A673 (cell line): ENCODE measurements around the gene EVI2B. TPM values are rescaled to one million over a fixed set of nuclear protein-coding genes. Genes with fewer than 3 reads are reported as not detected.
"Not testable (repeated sequence)": the region's sequence is repeated elsewhere in the genome, so short reads cannot be mapped to it uniquely, and the experiment has no call there.

Source experiments
- BruUV-seq: library from RNA; stranded (reverse); fragments of 400-500 nt; replicated peaks from 2 replicates; lab custom pipeline; 2021; lab: Mats Ljungman, UMichigan
- CTCF ChIA-PET: fragments of 300-600 bp; sonication (Branson Sonifier 250); formaldehyde crosslinking; loops from one replicate; lab custom pipeline; 2022; ENCODE audit warnings: antibody characterized with exemption; lab: Charles Lee
- POLR2A ChIA-PET: fragments of 300-600 bp; sonication (Branson Sonifier 250); formaldehyde crosslinking; loops from one replicate; lab custom pipeline; 2022; ENCODE audit warnings: antibody characterized with exemption; ENCODE audit not compliant: low non-redundant PET; lab: Charles Lee
- DNase-seq: peaks from one replicate; pipeline ENCODE4 v3.0.0-alpha.2; 2015; ENCODE audit warnings: low spot score
- H3K27ac ChIP-seq: fragments of 200-600 bp; sonication (generic); 2 replicates; pipeline ENCODE4 v1.5.1; 2016; ENCODE audit warnings: mixed run types, low read depth, mild to moderate bottlenecking, mixed read lengths, antibody characterized with exemption, low read length; ENCODE audit not compliant: poor library complexity, severe bottlenecking
- H3K27me3 ChIP-seq: fragments of 200-600 bp; sonication (generic); replicated peaks from 2 replicates; pipeline ENCODE4 v1.6.1; 2017; ENCODE audit warnings: mixed run types, low read depth, mild to moderate bottlenecking, mixed read lengths, antibody characterized with exemption, low read length; ENCODE audit not compliant: insufficient read depth, poor library complexity
- H3K36me3 ChIP-seq: fragments of 200-600 bp; sonication (generic); 2 replicates; pipeline ENCODE4 v1.6.1; 2016; ENCODE audit warnings: mixed run types, mild to moderate bottlenecking, mixed read lengths, antibody characterized with exemption, low read length; ENCODE audit not compliant: insufficient read depth, poor library complexity, severe bottlenecking
- H3K4me1 ChIP-seq: fragments of 200-600 bp; sonication (generic); 2 replicates; pipeline ENCODE4 v1.6.1; 2017; ENCODE audit warnings: mixed run types, mild to moderate bottlenecking, mixed read lengths, antibody characterized with exemption, low read length; ENCODE audit not compliant: insufficient read depth, poor library complexity, severe bottlenecking
- H3K4me3 ChIP-seq: fragments of 200-600 bp; sonication (generic); 2 replicates; pipeline ENCODE4 v1.5.1; 2016; ENCODE audit warnings: low read depth, mixed run types, mild to moderate bottlenecking, mixed read lengths, low read length; ENCODE audit not compliant: poor library complexity, severe bottlenecking
- H3K9me3 ChIP-seq: fragments of 200-600 bp; sonication (generic); 2 replicates; pipeline ENCODE4 v1.6.1; 2016; ENCODE audit warnings: mixed run types, low read depth, mild to moderate bottlenecking, mixed read lengths, antibody characterized with exemption, low read length; ENCODE audit not compliant: poor library complexity, severe bottlenecking
- CTCF ChIP-seq: fragments of 300-800, 200-600 bp; sonication (generic); conservative IDR thresholded peaks from 2 replicates; pipeline ENCODE4 v1.5.1; 2017; ENCODE audit warnings: low read depth, mild to moderate bottlenecking, antibody characterized with exemption, low read length, moderate library complexity, mixed read lengths
- EZH2 ChIP-seq: fragments of 200-600 bp; sonication (generic); IDR thresholded peaks from 2 replicates; pipeline ENCODE4 v1.6.1; 2017; ENCODE audit warnings: borderline replicate concordance, low read depth, mild to moderate bottlenecking, mixed read lengths, antibody characterized with exemption, low read length; ENCODE audit not compliant: poor library complexity, severe bottlenecking
- intact Hi-C: fragments of 100-400 bp; cut with micrococcal nuclease; formaldehyde crosslinking; loops from one replicate; pipeline ENCODE4 v1.10.0; 2022; ENCODE audit not compliant: unreplicated experiment
- total RNA-seq: library from RNA; stranded (reverse); gene quantifications from 2 replicates; pipeline ENCODE4 v1.2.3, GENCODE V29; 2021

EVI2B gene
- total RNA-seq, 1 experiment from 2014 or later = 0.92 TPM

DNA sequence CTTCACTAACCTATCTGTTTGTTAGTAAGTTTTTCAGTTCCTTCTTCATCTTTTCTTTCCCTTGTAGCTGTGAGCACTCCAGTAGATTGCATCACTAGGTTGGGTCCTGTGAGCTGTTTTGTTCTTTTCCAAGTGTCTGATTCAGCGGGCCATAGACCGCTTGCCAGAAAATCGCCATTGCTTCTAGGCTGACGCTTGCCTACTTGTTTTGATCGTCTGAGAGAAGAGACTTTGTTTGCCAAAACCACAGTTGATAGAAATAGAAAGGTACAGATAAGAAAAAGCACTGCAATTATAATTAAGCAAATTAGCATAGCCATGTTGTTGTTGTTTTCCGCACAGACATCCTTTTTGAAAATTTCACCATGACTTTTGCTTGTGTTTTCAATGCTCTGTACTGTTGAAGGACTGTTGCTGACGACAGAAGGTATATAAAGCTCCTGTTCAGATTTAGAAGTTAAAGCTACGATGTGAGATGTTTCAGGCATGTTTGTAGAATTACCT, 4.5 kb upstream of the EVI2B start:
- intact Hi-C loops = loop anchor here (10.0 kb wide), 1 partner anchor 64 kb away; no protein-coding TSS in a partner anchor
- no peaks in the 10 kb centered on the region for H3K9me3 ChIP-seq
- H3K36me3 ChIP-seq = no peaks in the 10 kb centered on the region
- no peak overlapping the region for H3K27ac ChIP-seq
- no peaks in the 10 kb centered on the region for H3K27me3 ChIP-seq
- H3K4me3 ChIP-seq = no peak overlapping the region
- peaks cover 6% of the 10 kb centered on the region for H3K4me1 ChIP-seq
- ChIA-PET CTCF (no interaction called here), POLR2A (no interaction called here)
- DNase-seq = no peak
- TF ChIP-seq CTCF (no peak), EZH2 (no peak)
- BruUV-seq = no TSS peak

DNA sequence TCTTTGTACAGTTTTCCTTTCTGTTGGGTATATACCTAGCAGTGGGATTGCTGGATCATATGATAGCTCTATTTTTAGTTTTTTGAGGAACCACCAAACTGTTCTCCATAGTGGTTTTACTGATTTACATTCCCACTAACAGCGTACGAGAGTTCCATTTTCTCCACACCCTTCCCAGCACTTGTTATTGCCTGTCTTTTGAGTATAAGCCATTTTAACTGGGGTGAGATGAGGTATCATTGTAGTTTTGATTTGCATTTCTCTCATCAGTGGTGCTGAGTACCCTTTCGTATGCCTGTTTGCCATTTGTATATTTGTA, 887 bp upstream of the EVI2B start:
- ChIA-PET CTCF (no interaction called here), POLR2A (no interaction called here)
- H3K9me3 ChIP-seq = no peaks in the 10 kb centered on the region

DNA sequence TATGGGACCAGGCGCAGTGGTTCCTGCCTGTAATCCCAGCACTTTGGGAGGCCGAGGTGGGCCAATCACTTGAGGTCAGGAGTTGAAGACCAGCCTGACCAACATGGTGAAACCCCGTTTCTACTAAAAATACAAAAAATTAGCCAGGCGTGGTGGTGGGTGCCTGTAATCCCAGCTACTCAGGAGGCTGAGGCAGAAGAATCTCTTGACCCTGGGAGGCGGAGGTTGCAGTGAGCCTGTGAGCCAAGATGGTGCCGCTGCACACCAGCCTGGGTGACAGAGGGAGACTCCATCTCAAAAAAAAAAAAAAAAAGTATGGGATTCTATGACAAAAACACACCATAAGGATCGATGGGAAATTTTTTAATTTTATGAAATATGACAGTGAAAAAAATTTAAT, 1.6 kb downstream of the EVI2B start:
- BruUV-seq, H3K27ac ChIP-seq, H3K4me3 ChIP-seq, H3K27me3 ChIP-seq, H3K9me3 ChIP-seq, CTCF ChIA-PET, POLR2A ChIA-PET, H3K4me1 ChIP-seq, DNase-seq, H3K36me3 ChIP-seq: not testable (repeated sequence)
- intact Hi-C loops = loop anchor here (10.0 kb wide), 1 partner anchor 57 kb away; no protein-coding TSS in a partner anchor

More for the DNA sequence above, 887 bp upstream of the EVI2B start:
- H3K27ac ChIP-seq = peak overlapping the region; percentile 42
- intact Hi-C loops = loop anchor here (10.0 kb wide), 1 partner anchor 60 kb away; no protein-coding TSS in a partner anchor
- TF ChIP-seq CTCF = no peak
- TF ChIP-seq EZH2 = no peak
- peaks cover 7% of the 10 kb centered on the region for H3K4me1 ChIP-seq
- H3K27me3 ChIP-seq = no peaks in the 10 kb centered on the region
- no peak overlapping the region for H3K4me3 ChIP-seq
- BruUV-seq = no TSS peak
- no peak for DNase-seq
- no peaks in the 10 kb centered on the region for H3K36me3 ChIP-seq

GRCh38 chr17:31311526-31311925, 2.3 kb downstream of the EVI2B start:
- ChIA-PET POLR2A (no interaction called here), CTCF (no interaction called here)
- DNase-seq = no peak
- H3K4me3 ChIP-seq = no peak overlapping the region
- no TSS peak for BruUV-seq
- TF ChIP-seq CTCF (no peak), EZH2 (no peak)
- no peaks in the 10 kb centered on the region for H3K27me3 ChIP-seq
- H3K9me3 ChIP-seq = no peaks in the 10 kb centered on the region
- intact Hi-C loops = loop anchor here (10.0 kb wide), 1 partner anchor 57 kb away; no protein-coding TSS in a partner anchor
- no peak overlapping the region for H3K27ac ChIP-seq
- peaks cover 7% of the 10 kb centered on the region for H3K4me1 ChIP-seq
- H3K36me3 ChIP-seq = no peaks in the 10 kb centered on the region
